Measurements from ENCODE around the gene PLCH2. TPM values are rescaled to one million over a fixed set of nuclear protein-coding genes. Genes with fewer than 3 reads are reported as not detected.

Gene PLCH2
- total and polyA plus RNA-seq, 2 of the 13 experiments (the other 11 are each of a cell fraction or from before 2014, with no cell fraction given), result 0.15 to 0.67 TPM

GRCh38 chr1:2462819-2463218 lies 13.3 kb upstream of the PLCH2 start:
- H3K4me3 ChIP-seq (replicated peaks in 1 of 3; ENCODE audit: insufficient read depth in 1 of 3, low read depth in 2 of 3, low read length in 3 of 3), result no peak overlapping the region
- ATAC-seq, result no peak
- H3K9ac ChIP-seq (ENCODE audit: insufficient read depth, low read depth, low read length), result no peak overlapping the region
- in situ Hi-C loops (cut with HindIII; ENCODE audit: extremely low pct_ligation_motif_present, low pct_unique_long_range_greater_than_20kb) (no loop called here), intact Hi-C loops (cut with micrococcal nuclease; ENCODE audit: unreplicated experiment) (no loop called here)
- TF ChIP-seq NPAS2 (CRISPR knock-in tag; IDR thresholded peaks at IDR 0.05; ENCODE audit: borderline replicate concordance) (no peak), CSRNP1 (CRISPR knock-in tag; IDR thresholded peaks at IDR 0.05) (no peak), DMTF1 (CRISPR knock-in tag; IDR thresholded peaks at IDR 0.05) (no peak), SRSF4 (IDR thresholded peaks at IDR 0.05; ENCODE audit: low read depth, low read length, poor library complexity, severe bottlenecking) (no peak), ZNF414 (CRISPR knock-in tag; IDR thresholded peaks at IDR 0.05) (no peak), MAFF (IDR thresholded peaks at IDR 0.05; ENCODE audit: low read depth, low read length) (no peak), ZNF775 (CRISPR knock-in tag; IDR thresholded peaks at IDR 0.05; ENCODE audit: borderline replicate concordance) (no peak), ARHGAP35 (CRISPR knock-in tag; IDR thresholded peaks at IDR 0.05; ENCODE audit: borderline replicate concordance) (no peak), DR1 (CRISPR knock-in tag; IDR thresholded peaks at IDR 0.05) (no peak), HMGXB4 (CRISPR knock-in tag; IDR thresholded peaks at IDR 0.05; ENCODE audit: borderline replicate concordance in 1 of 2, low read depth in 1 of 2) (no peak), ZNF18 (CRISPR knock-in tag; IDR thresholded peaks at IDR 0.05; ENCODE audit: insufficient replicate concordance) (no peak), E2F1 (CRISPR knock-in tag; IDR thresholded peaks at IDR 0.05) (no peak), NAIF1 (CRISPR knock-in tag; IDR thresholded peaks at IDR 0.05; ENCODE audit: borderline replicate concordance) (no peak)
- H3K79me2 ChIP-seq (ENCODE audit: insufficient read depth, low read length), result no peaks in the 10 kb centered on the region
- ChIA-PET CTCF (ENCODE audit: low intra/inter-chr PET ratio, low total read pairs) (no interaction called here), POLR2A (no interaction called here)
- H4K20me1 ChIP-seq (ENCODE audit: insufficient read depth, low read length), result peaks cover 4% of the 10 kb centered on the region; the same call in 1 of the 2 replicates
- no peak overlapping the region for H2AFZ ChIP-seq (ENCODE audit: low read length)
- no peak for DNase-seq (ENCODE audit: low spot score)
- BruUV-seq (replicated peaks), result no TSS peak
- 26% methylated on average over 8 of the region's 15 CpGs for WGBS (ENCODE audit: low lambda C conversion rate)
- H3K27ac ChIP-seq (ENCODE audit: extremely low read length, insufficient read depth, low read length), result no peak overlapping the region
- H3K9me3 ChIP-seq (ENCODE audit: low read length), result no peaks in the 10 kb centered on the region
- no peaks in the 10 kb centered on the region for H3K36me3 ChIP-seq (replicated peaks in 1 of 2; ENCODE audit: control insufficient read depth in 1 of 2, insufficient read depth in 2 of 2, low read length in 2 of 2)
- H3K4me1 ChIP-seq (ENCODE audit: insufficient read depth, low read length), result no peaks in the 10 kb centered on the region
- H3K27me3 ChIP-seq (ENCODE audit: control insufficient read depth in 1 of 2, insufficient read depth in 2 of 2, low read length in 2 of 2), result peaks cover 28 to 82% of the 10 kb centered on the region in 2 experiments; a peak in 4 of 5 replicates
- no peak overlapping the region for H3K4me2 ChIP-seq (ENCODE audit: low read depth, low read length)
- no peak for FAIRE-seq

Measured in HepG2 (cell line).